PC-9 (cell line): ENCODE results near the gene PBX1. TPM values are rescaled to one million over a fixed set of nuclear protein-coding genes. Genes with fewer than 3 reads are reported as not detected.

Experiments used
- BruUV-seq: library from RNA; stranded (reverse); fragments of 400-500 nt; replicated peaks from 2 replicates; lab custom pipeline; 2021; lab: Mats Ljungman, UMichigan
- CTCF ChIA-PET: fragments of 300-600 bp; sonication (Branson Sonifier 250); formaldehyde crosslinking; loops from one replicate; lab custom pipeline; 2022; ENCODE audit warnings: antibody characterized with exemption; lab: Charles Lee
- POLR2A ChIA-PET: fragments of 300-600 bp; sonication (Branson Sonifier 250); formaldehyde crosslinking; loops from one replicate; lab custom pipeline; 2022; ENCODE audit warnings: antibody characterized with exemption; ENCODE audit not compliant: unreplicated experiment; lab: Charles Lee
- DNase-seq, 2 experiments: peaks; one replicate each; pipeline versions ENCODE4 v3.0.0 to v3.0.0-alpha.2; 2015 to 2022; ENCODE audit warnings: mixed read lengths in 1 of 2
- H2AFZ ChIP-seq: fragments of 200-600 bp; sonication (generic); 2 replicates; pipeline ENCODE4 v1.8.1; 2017; ENCODE audit warnings: antibody characterized with exemption
- H3F3A ChIP-seq: fragments of 200-600 bp; sonication (generic); 2 replicates; pipeline ENCODE4 v1.8.1; 2017; ENCODE audit warnings: antibody characterized with exemption, mild to moderate bottlenecking, low read depth; ENCODE audit not compliant: insufficient read depth
- H3K27ac ChIP-seq: fragments of 200-600 bp; sonication (generic); 2 replicates; pipeline ENCODE4 v1.6.1; 2016; ENCODE audit warnings: mixed run types
- H3K27me3 ChIP-seq: fragments of 200-600 bp; sonication (generic); 2 replicates; pipeline ENCODE4 v1.6.1; 2016; ENCODE audit warnings: low read depth, mixed run types; ENCODE audit not compliant: insufficient read depth
- H3K36me3 ChIP-seq: fragments of 200-600 bp; sonication (generic); 2 replicates; pipeline ENCODE4 v1.6.1; 2016; ENCODE audit warnings: low read depth, mixed run types
- H3K4me1 ChIP-seq: fragments of 200-600 bp; sonication (generic); replicated peaks from 2 replicates; pipeline ENCODE4 v1.6.1; 2016; ENCODE audit warnings: mixed run types; ENCODE audit not compliant: insufficient read depth
- H3K4me2 ChIP-seq: fragments of 200-600 bp; sonication (generic); 2 replicates; pipeline ENCODE4 v1.6.1; 2017; ENCODE audit warnings: mixed run types
- H3K4me3 ChIP-seq: fragments of 200-600 bp; sonication (generic); 2 replicates; pipeline ENCODE4 v1.6.1; 2016; ENCODE audit warnings: mixed run types
- H3K79me2 ChIP-seq: fragments of 200-600 bp; sonication (generic); 2 replicates; pipeline ENCODE4 v1.6.1; 2017; ENCODE audit warnings: low read depth, mixed run types
- H3K9me2 ChIP-seq: fragments of 200-600 bp; sonication (generic); 2 replicates; pipeline ENCODE4 v1.8.1; 2017; ENCODE audit warnings: mild to moderate bottlenecking; ENCODE audit not compliant: insufficient read depth
- H3K9me3 ChIP-seq: fragments of 200-600 bp; sonication (generic); 2 replicates; pipeline ENCODE4 v1.8.1; 2016; ENCODE audit warnings: low read depth; ENCODE audit not compliant: insufficient read depth
- H4K20me1 ChIP-seq: fragments of 200-600 bp; sonication (generic); 2 replicates; pipeline ENCODE4 v1.8.1; 2017; ENCODE audit not compliant: insufficient read depth
- CTCF ChIP-seq: fragments of 200-600 bp; sonication (generic); conservative IDR thresholded peaks from 2 replicates; pipeline ENCODE4 v1.6.1; 2017; ENCODE audit warnings: mixed run types, antibody characterized with exemption, mild to moderate bottlenecking, moderate library complexity
- EZH2 ChIP-seq: fragments of 200-600 bp; sonication (generic); IDR thresholded peaks from 2 replicates; pipeline ENCODE4 v1.8.0; 2017; ENCODE audit warnings: antibody characterized with exemption, low read depth
- intact Hi-C: fragments of 100-400 bp; cut with micrococcal nuclease; formaldehyde crosslinking; loops from one replicate; pipeline ENCODE4 v1.10.0; 2022; ENCODE audit not compliant: unreplicated experiment
- total RNA-seq: library from RNA; stranded (reverse); gene quantifications from 2 replicates; pipeline ENCODE4 v1.2.3, GENCODE V29; 2021

PBX1 gene
- total RNA-seq, 1 experiment from 2014 or later: 57.7 TPM

DNA sequence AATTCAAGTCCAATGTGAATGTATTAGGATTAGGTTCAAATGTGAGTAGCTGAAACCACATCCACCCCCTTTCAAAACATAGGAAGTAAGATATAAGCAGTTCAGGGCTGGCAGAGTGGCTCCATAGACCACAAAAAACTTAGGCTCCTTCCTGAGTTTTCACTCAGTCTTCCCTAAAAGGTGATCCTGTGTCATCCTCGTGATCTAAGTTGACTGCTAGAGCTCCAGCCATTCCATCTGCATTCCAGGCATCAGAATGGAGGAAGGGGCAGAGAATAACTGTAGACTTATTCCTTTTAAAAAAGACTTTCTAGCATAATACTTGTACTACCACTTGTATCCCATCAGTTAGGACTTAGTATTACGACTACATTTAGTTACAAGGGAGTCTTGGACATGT, 204.1 kb downstream of the PBX1 start:
- Histone ChIP-seq H3K27ac (no peak overlapping the region), H3F3A (peaks cover 19% of the 10 kb centered on the region), H3K79me2 (peaks cover 7% of the 10 kb centered on the region; the same call in 1 of the 2 replicates), H2AFZ (no peak overlapping the region), H3K4me2 (no peak overlapping the region), H3K9me3 (no peaks in the 10 kb centered on the region), H3K27me3 (no peaks in the 10 kb centered on the region), H3K4me1 (peaks cover 38% of the 10 kb centered on the region), H3K9me2 (no peaks in the 10 kb centered on the region), H3K4me3 (no peak overlapping the region), H4K20me1 (no peaks in the 10 kb centered on the region), H3K36me3 (no peaks in the 10 kb centered on the region)
- no TSS peak for BruUV-seq
- DNase-seq: no peak
- TF ChIP-seq CTCF: no peak
- no peak for TF ChIP-seq EZH2
- intact Hi-C loops: no loop called here
- POLR2A ChIA-PET: no interaction called here
- CTCF ChIA-PET: no interaction called here

DNA sequence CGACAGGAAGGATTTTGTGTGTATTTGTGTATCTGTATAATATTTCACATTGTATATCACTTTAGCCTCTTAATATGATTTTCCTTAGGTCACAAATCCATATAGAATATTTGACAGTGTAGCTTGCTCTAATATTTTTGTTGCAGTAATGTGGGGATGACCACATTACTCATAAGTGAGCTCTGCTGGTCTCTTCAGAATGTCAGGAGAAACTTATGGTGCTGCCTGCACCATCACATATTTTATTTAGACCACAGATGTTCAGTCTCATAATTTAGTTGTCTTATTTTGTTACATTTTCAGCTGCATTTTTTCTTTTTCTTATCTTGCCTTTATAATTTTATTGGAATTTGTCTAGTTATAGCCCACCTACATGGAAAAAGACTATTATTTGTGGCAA, 205.3 kb downstream of the PBX1 start:
- no peaks in the 10 kb centered on the region for H4K20me1 ChIP-seq
- H3K9me2 ChIP-seq: no peaks in the 10 kb centered on the region
- POLR2A ChIA-PET: no interaction called here
- H3K36me3 ChIP-seq: 0 out of 2 replicates have a peak, but pooled peaks cover 7% of the 10 kb centered on the region
- H3K4me3 ChIP-seq: no peak overlapping the region
- H3K4me2 ChIP-seq: no peak overlapping the region
- BruUV-seq: no TSS peak
- DNase-seq: no peak
- TF ChIP-seq CTCF: no peak
- TF ChIP-seq EZH2: no peak
- peaks cover 16% of the 10 kb centered on the region for H3K79me2 ChIP-seq
- peaks cover 21% of the 10 kb centered on the region for H3F3A ChIP-seq
- no peak overlapping the region for H2AFZ ChIP-seq
- intact Hi-C loops: no loop called here
- H3K27me3 ChIP-seq: no peaks in the 10 kb centered on the region
- no peaks in the 10 kb centered on the region for H3K9me3 ChIP-seq
- CTCF ChIA-PET: no interaction called here
- peak overlapping the region; percentile 96 for H3K27ac ChIP-seq
- peaks cover 50% of the 10 kb centered on the region for H3K4me1 ChIP-seq

DNA sequence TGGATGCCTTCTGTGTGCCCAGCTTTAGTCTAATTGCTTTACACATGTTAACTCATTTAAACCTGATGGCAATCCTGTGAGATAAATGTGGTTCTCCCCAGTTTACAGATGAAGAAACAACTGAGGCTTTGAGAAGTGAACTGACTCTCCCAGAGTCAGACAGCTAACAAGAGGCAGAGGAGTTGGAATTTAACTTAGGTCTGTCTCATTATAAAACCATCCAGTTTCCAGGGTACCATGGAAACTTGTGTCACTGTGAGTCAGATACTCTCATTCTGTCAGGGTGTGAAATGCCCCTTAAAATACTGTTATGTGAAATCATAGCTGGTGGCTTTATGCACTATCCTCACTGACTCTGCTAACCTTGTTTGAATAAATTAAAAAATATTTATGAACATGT, 206.6 kb downstream of the PBX1 start:
- no peak overlapping the region for H2AFZ ChIP-seq
- TF ChIP-seq CTCF: no peak
- H3K4me2 ChIP-seq: peak overlapping the region; percentile 41
- H3K27me3 ChIP-seq: no peaks in the 10 kb centered on the region
- intact Hi-C loops: loop anchor here (1.0 kb wide), 1 partner anchor 17 kb away; no protein-coding TSS in a partner anchor
- CTCF ChIA-PET: no interaction called here
- BruUV-seq: no TSS peak
- H3K79me2 ChIP-seq: peaks cover 21% of the 10 kb centered on the region
- POLR2A ChIA-PET: no interaction called here
- H3K9me3 ChIP-seq: no peaks in the 10 kb centered on the region
- no peaks in the 10 kb centered on the region for H3K9me2 ChIP-seq
- H3K4me3 ChIP-seq: no peak overlapping the region
- DNase-seq: peak in 1 of 2 experiments; percentile 79
- H3K4me1 ChIP-seq: peaks cover 62% of the 10 kb centered on the region
- peaks cover 28% of the 10 kb centered on the region for H3F3A ChIP-seq
- 0 out of 2 replicates have a peak, but pooled peaks cover 7% of the 10 kb centered on the region for H3K36me3 ChIP-seq
- no peaks in the 10 kb centered on the region for H4K20me1 ChIP-seq
- peak overlapping the region; percentile 96 for H3K27ac ChIP-seq
